ENCODE results near the gene IL20. TPM values are rescaled to one million over a fixed set of nuclear protein-coding genes. Genes with fewer than 3 reads are reported as not detected.

Gene IL20
- polyA plus RNA-seq, 1 donor (not counting 4 experiments of a cell fraction or from before 2014, with no cell fraction given) = 4.7 TPM

DNA sequence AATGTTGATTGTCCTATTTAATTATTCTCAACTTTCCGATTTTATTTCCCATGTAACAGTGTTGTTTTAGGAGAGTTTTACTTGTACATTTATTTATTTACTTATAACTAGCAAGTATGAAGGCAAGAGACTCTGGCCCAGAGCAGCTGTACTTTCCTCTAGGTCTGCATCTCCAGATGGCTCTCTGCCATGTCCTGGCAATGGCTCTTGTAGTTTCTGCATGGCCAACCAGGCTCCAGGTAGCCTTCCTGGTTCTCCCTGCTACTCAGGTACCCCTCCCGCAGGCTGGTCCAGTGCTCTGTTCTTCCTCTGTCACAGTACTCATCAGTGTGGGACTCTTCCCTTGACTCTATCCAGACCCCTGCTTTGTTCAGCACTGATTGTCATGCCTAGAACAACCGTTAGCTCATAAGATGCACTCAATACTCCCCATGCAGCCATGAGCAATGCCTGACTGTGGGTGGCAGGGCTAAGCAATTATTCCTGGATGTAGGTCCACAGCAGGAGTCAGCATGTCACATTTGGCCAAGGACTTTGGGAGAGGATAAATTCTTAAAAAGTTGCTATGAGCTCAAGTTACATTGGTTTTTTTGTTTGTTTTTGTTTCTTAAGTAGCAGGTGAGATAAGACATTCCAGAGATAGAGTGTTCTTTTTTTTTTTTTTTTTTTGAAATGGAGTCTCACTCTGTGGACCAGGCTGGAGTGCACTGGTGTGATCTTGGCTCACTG lies 10.9 kb upstream of the IL20 start:
- DNase-seq (ENCODE audit: low read depth, low spot score) = no peak
- H3K79me2 ChIP-seq (ENCODE audit: control insufficient read depth, insufficient read depth, low read length) = no peaks in the 10 kb centered on the region
- no peak overlapping the region for H3K4me2 ChIP-seq (ENCODE audit: control insufficient read depth, extremely low read depth, insufficient read depth, low read depth, low read length)
- peaks cover 5% of the 10 kb centered on the region for H3K4me1 ChIP-seq (ENCODE audit: control insufficient read depth, extremely low read depth, insufficient read depth, low read length)
- no peak overlapping the region for H3K9ac ChIP-seq (ENCODE audit: control insufficient read depth, extremely low read depth, insufficient read depth, low read length)
- FAIRE-seq = no peak
- dilution Hi-C loops (cut with MboI; ENCODE audit: extremely low pct_ligation_motif_present, low sequenced_read_pairs) = no loop called here
- H3K9me3 ChIP-seq (ENCODE audit: control insufficient read depth, low read depth, low read length) = no peaks in the 10 kb centered on the region
- no peaks in the 10 kb centered on the region for H3K27me3 ChIP-seq (ENCODE audit: control insufficient read depth, extremely low read depth, insufficient read depth, low read length)
- no peak overlapping the region for H3K4me3 ChIP-seq (ENCODE audit: control insufficient read depth in 2 of 3, extremely low read depth in 1 of 3, insufficient read depth in 2 of 3, low read depth in 1 of 3, low read length in 3 of 3)
- no peak overlapping the region for H2AFZ ChIP-seq (ENCODE audit: control insufficient read depth, low read length)
- H3K27ac ChIP-seq (ENCODE audit: control insufficient read depth, insufficient read depth, low read length) = no peak overlapping the region
- H3K9me1 ChIP-seq (ENCODE audit: control insufficient read depth, extremely low read depth, insufficient read depth, low read length) = no peaks in the 10 kb centered on the region
- H4K20me1 ChIP-seq (ENCODE audit: control insufficient read depth, extremely low read depth, insufficient read depth, low read length) = no peaks in the 10 kb centered on the region
- TF ChIP-seq, protein P1, sequence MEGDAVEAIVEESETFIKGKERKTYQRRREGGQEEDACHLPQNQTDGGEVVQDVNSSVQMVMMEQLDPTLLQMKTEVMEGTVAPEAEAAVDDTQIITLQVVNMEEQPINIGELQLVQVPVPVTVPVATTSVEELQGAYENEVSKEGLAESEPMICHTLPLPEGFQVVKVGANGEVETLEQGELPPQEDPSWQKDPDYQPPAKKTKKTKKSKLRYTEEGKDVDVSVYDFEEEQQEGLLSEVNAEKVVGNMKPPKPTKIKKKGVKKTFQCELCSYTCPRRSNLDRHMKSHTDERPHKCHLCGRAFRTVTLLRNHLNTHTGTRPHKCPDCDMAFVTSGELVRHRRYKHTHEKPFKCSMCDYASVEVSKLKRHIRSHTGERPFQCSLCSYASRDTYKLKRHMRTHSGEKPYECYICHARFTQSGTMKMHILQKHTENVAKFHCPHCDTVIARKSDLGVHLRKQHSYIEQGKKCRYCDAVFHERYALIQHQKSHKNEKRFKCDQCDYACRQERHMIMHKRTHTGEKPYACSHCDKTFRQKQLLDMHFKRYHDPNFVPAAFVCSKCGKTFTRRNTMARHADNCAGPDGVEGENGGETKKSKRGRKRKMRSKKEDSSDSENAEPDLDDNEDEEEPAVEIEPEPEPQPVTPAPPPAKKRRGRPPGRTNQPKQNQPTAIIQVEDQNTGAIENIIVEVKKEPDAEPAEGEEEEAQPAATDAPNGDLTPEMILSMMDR (optimal IDR thresholded peaks at IDR 0.05 in 1 of 3, IDR thresholded peaks at IDR 0.05 in 1 of 3, conservative IDR thresholded peaks at IDR 0.05 in 1 of 3; ENCODE audit: extremely low read depth in 1 of 3, insufficient read depth in 2 of 3, low read length in 3 of 3) = no peak
- no peak for TF ChIP-seq EZH2 (IDR thresholded peaks at IDR 0.05; ENCODE audit: low read length)
- H3K36me3 ChIP-seq (ENCODE audit: control insufficient read depth in 2 of 2, extremely low read depth in 1 of 2, insufficient read depth in 2 of 2, low read length in 2 of 2) = no peaks in the 10 kb centered on the region

DNA sequence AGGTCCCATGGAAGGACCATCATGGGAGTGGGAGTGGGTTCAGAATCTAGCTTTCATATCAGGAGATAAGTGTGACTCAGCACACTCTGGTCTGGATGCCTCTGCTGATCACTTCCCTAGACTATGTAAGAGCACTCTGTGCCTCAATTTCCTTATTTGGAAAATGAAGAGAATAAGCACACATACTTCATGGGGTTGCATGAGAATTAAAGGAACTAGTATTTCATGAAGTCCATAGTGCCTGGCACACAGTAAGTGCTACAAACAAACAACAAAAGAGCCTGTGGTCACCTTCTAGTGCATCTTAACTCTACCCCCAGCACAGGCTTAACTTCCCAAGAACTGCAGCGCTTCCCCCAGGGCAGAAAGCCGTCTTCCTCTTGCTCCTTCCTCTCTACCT lies 9.6 kb upstream of the IL20 start:
- H3K9me3 ChIP-seq (ENCODE audit: control insufficient read depth, low read depth, low read length) = no peaks in the 10 kb centered on the region
- no peaks in the 10 kb centered on the region for H3K9me1 ChIP-seq (ENCODE audit: control insufficient read depth, extremely low read depth, insufficient read depth, low read length)
- peaks cover 5% of the 10 kb centered on the region for H3K4me1 ChIP-seq (ENCODE audit: control insufficient read depth, extremely low read depth, insufficient read depth, low read length)
- H3K79me2 ChIP-seq (ENCODE audit: control insufficient read depth, insufficient read depth, low read length) = no peaks in the 10 kb centered on the region
- dilution Hi-C loops (cut with MboI; ENCODE audit: extremely low pct_ligation_motif_present, low sequenced_read_pairs) = no loop called here
- H3K27ac ChIP-seq (ENCODE audit: control insufficient read depth, insufficient read depth, low read length) = no peak overlapping the region
- H3K9ac ChIP-seq (ENCODE audit: control insufficient read depth, extremely low read depth, insufficient read depth, low read length) = no peak overlapping the region
- H3K4me2 ChIP-seq (ENCODE audit: control insufficient read depth, extremely low read depth, insufficient read depth, low read depth, low read length) = no peak overlapping the region
- H4K20me1 ChIP-seq (ENCODE audit: control insufficient read depth, extremely low read depth, insufficient read depth, low read length) = no peaks in the 10 kb centered on the region
- no peak for DNase-seq (ENCODE audit: low read depth, low spot score)
- H2AFZ ChIP-seq (ENCODE audit: control insufficient read depth, low read length) = no peak overlapping the region
- H3K27me3 ChIP-seq (ENCODE audit: control insufficient read depth, extremely low read depth, insufficient read depth, low read length) = no peaks in the 10 kb centered on the region
- FAIRE-seq = no peak
- no peaks in the 10 kb centered on the region for H3K36me3 ChIP-seq (ENCODE audit: control insufficient read depth in 2 of 2, extremely low read depth in 1 of 2, insufficient read depth in 2 of 2, low read length in 2 of 2)
- no peak overlapping the region for H3K4me3 ChIP-seq (ENCODE audit: control insufficient read depth in 2 of 3, extremely low read depth in 1 of 3, insufficient read depth in 2 of 3, low read depth in 1 of 3, low read length in 3 of 3)
- no peak for TF ChIP-seq EZH2 (IDR thresholded peaks at IDR 0.05; ENCODE audit: low read length)
- TF ChIP-seq, protein P1 (optimal IDR thresholded peaks at IDR 0.05 in 1 of 3, IDR thresholded peaks at IDR 0.05 in 1 of 3, conservative IDR thresholded peaks at IDR 0.05 in 1 of 3; ENCODE audit: extremely low read depth in 1 of 3, insufficient read depth in 2 of 3, low read length in 3 of 3) = no peak

Data from keratinocyte (primary cell).